Measurements from ENCODE around the gene C11orf91.

DNA sequence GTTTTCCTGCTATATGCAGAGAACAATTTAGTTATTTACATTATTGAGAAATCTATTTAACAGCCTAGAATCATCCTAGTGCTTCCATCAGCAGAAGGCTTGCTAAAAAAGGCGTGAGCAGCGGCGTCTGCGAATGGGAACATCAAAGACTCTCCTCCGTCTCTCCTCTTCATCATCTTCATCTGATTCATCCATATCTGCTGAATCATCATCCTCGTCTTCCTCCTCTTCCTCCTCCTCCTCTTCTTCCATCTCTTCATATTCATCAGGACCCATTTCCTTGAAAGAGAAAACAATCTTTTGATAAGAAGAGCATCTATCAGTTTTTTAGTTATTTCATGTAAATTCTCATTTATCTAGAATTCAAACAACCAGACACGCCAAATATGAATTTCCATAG is 41.2 kb upstream of the C11orf91 start:
- TF ChIP-seq POLR2A (IDR thresholded peaks at IDR 0.05) = no peak
- TF ChIP-seq, protein P1, sequence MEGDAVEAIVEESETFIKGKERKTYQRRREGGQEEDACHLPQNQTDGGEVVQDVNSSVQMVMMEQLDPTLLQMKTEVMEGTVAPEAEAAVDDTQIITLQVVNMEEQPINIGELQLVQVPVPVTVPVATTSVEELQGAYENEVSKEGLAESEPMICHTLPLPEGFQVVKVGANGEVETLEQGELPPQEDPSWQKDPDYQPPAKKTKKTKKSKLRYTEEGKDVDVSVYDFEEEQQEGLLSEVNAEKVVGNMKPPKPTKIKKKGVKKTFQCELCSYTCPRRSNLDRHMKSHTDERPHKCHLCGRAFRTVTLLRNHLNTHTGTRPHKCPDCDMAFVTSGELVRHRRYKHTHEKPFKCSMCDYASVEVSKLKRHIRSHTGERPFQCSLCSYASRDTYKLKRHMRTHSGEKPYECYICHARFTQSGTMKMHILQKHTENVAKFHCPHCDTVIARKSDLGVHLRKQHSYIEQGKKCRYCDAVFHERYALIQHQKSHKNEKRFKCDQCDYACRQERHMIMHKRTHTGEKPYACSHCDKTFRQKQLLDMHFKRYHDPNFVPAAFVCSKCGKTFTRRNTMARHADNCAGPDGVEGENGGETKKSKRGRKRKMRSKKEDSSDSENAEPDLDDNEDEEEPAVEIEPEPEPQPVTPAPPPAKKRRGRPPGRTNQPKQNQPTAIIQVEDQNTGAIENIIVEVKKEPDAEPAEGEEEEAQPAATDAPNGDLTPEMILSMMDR (IDR thresholded peaks at IDR 0.05) = no peak
- TF ChIP-seq POLR2AphosphoS5 (IDR thresholded peaks at IDR 0.05; ENCODE audit: insufficient read depth in 1 of 2, low read depth in 1 of 2) = no peak

All from vagina (tissue), 2 donors.